AG10803 (cell line): ENCODE data around the gene AQP6.

ENCODE experiments used
- DNase-seq: peaks from one replicate; pipeline ENCODE4 v3.0.0; 2010; ENCODE audit warnings: low read depth
- H3K4me3 ChIP-seq: 2 replicates; pipeline ENCODE4 v1.5.1; 2011; ENCODE audit warnings: mild to moderate bottlenecking, low read length, control low read depth
- CTCF ChIP-seq: conservative IDR thresholded peaks from 2 replicates; pipeline ENCODE4 v1.5.1; 2011; ENCODE audit warnings: mild to moderate bottlenecking, low read length, control low read depth, inconsistent platforms

Gene AQP6

GRCh38 chr12:49943625-49943960 lies 29.2 kb upstream of the AQP6 start:
- H3K4me3 ChIP-seq: no peak overlapping the region
- no peak for TF ChIP-seq CTCF
- DNase-seq: no peak

GRCh38 chr12:49944046-49944445 lies 28.7 kb upstream of the AQP6 start:
- no peak for DNase-seq
- no peak for TF ChIP-seq CTCF
- no peak overlapping the region for H3K4me3 ChIP-seq

- no peak for TF ChIP-seq CTCF
- no peak overlapping the region for H3K4me3 ChIP-seq
- DNase-seq: no peak
These were observed 28.0 kb upstream of the AQP6 start for GRCh38 chr12:49944718-49945117.

- peak overlapping the region; percentile 39 for H3K4me3 ChIP-seq
- DNase-seq: peak; percentile 65
- peak; percentile 87 for TF ChIP-seq CTCF
These were observed 27.2 kb upstream of the AQP6 start for GRCh38 chr12:49945394-49946080.

GRCh38 chr12:49946086-49946485 lies 26.7 kb upstream of the AQP6 start:
- H3K4me3 ChIP-seq: no peak overlapping the region

GRCh38 chr12:49946497-49946896 lies 26.2 kb upstream of the AQP6 start:
- no peak for DNase-seq
- no peak for TF ChIP-seq CTCF
- H3K4me3 ChIP-seq: no peak overlapping the region

More at GRCh38 chr12:49946086-49946485, 26.7 kb upstream of the AQP6 start:
- no peak for DNase-seq
- no peak for TF ChIP-seq CTCF

GRCh38 chr12:49947593-49948226 lies 25.0 kb upstream of the AQP6 start:
- TF ChIP-seq CTCF: no peak
- no peak for DNase-seq
- H3K4me3 ChIP-seq: no peak overlapping the region
